PFSK-1 (cell line): Measurements from ENCODE around the gene SLC24A3.

Experiments used
- FOXP2 ChIP-seq: optimal IDR thresholded peaks from 2 replicates; pipeline ENCODE3; 2011; ENCODE audit warnings: borderline replicate concordance, control low read depth, inconsistent platforms; ENCODE audit not compliant: insufficient read depth; ENCODE audit errors: extremely low read length, extremely low read depth
- POLR2AphosphoS5 ChIP-seq: IDR thresholded peaks from 2 replicates; pipeline ENCODE4 v1.6.1; 2012; ENCODE audit warnings: low read depth, mild to moderate bottlenecking, control low read depth, low read length, moderate library complexity
- REST ChIP-seq, 2 experiments: IDR thresholded peaks; 2 replicates each; pipeline versions ENCODE4 v1.6.1 to v1.8.0; 2011 to 2012; ENCODE audit warnings: low read depth in 2 of 2, low read length in 2 of 2, control low read depth in 1 of 2, inconsistent platforms in 1 of 2, mild to moderate bottlenecking in 1 of 2, moderate library complexity in 1 of 2; ENCODE audit not compliant: insufficient read depth in 1 of 2
- SIN3A ChIP-seq: IDR thresholded peaks from 2 replicates; pipeline ENCODE4 v1.6.1; 2012; ENCODE audit warnings: mild to moderate bottlenecking, low read length, moderate library complexity, borderline replicate concordance; ENCODE audit not compliant: insufficient read depth
- TAF1 ChIP-seq: IDR thresholded peaks from 2 replicates; pipeline ENCODE4 v1.6.1; 2012; ENCODE audit warnings: low read length, control low read depth, borderline replicate concordance; ENCODE audit not compliant: insufficient read depth

DNA sequence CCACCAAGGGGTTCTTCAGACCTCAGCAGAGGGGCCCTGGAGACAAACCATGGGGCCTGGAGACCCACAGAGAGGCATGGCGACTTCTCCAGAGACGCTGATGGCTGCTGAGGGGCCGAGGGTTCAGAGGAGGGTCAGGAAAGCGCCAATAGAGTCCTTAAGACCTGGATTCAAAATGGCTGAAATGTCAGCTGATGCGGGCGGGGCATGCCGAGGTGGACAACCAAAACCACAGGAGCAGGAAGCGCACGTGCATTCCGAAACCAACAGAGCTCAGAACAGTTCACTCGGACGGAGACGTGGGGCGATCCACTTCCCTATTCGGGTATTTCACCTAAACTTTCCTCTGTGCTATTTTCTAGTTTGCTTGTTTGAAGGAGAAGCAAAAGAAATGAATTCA is 445.7 kb downstream of the SLC24A3 start:
- TF ChIP-seq POLR2AphosphoS5 = no peak
- no peak for TF ChIP-seq REST (IDR thresholded peaks at IDR 0.05; ENCODE audit: insufficient read depth in 1 of 2, low read depth in 2 of 2, low read length in 2 of 2)
- no peak for TF ChIP-seq TAF1
- no peak for TF ChIP-seq SIN3A
- no peak for TF ChIP-seq FOXP2
